K562 treated with DMSO at 1 percent for 24 hours (cell line): ENCODE results near the gene COG7. TPM values are rescaled to one million over a fixed set of nuclear protein-coding genes. Genes with fewer than 3 reads are reported as not detected.

Source experiments
- total RNA-seq: library from RNA; unstranded; fragments of 300-600 nt; gene quantifications from 2 replicates; pipeline ENCODE4 v1.2.3, GENCODE V29; 2022; ENCODE audit warnings: low read depth; ENCODE audit not compliant: insufficient read depth

The COG7 gene
- total RNA-seq: 10.7 and 12.9 TPM in 2 replicates

DNA sequence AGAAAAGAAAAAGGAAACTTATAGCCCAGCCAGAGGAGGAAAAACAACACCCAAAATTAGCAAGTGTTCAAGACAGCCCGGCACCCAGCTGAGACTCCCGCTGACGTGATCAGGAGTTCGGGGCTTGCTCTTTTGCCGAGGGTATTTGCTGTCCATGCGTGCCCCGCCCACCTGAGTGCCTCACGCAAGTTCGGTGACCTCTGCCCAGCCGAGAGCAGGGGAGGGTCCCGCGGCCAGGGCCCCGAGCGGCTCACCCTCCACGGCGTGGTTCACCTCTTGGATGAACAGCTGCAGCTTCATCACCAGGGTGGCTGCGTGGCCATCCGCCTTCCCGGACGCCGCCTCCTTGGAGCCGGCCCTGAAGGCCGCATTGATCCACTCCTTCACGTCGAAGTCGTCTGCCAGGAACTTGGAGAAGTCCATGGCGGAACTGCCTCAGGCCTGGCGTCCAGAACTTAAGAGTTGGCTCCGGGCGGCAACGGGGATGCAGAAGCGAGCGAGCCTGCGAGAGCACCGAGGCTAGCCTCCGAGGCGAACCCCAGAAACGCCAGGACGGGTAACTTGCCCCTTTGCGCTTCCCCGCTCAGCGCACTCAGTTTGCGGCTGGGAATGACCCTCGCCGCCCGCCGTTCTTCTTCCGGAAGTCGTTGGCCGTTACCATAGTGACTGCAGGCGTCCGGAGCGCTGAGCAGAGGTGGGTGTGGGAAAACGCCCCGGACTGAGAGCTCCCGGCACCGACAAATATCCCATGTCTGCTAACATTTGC, at the start of gene COG7:
Gene COG7 (minus strand): TSS at position 618 of the 766 bp plus-strand sequence. CDS start 195 bp downstream, at position 423.

Other genes starting within 250 kb of the COG7 start
- not detected in 2 replicates for gene SCNN1B, start 150.9 kb downstream of the COG7 start, total RNA-seq
- gene GGA2, start 57.3 kb upstream of the COG7 start, total RNA-seq: 47.6 and 52.5 TPM in 2 replicates
- gene EARS2, start 104.2 kb upstream of the COG7 start, total RNA-seq: 8.0 and 9.5 TPM in 2 replicates
- 78.6 and 81.8 TPM in 2 replicates for gene UBFD1, start 104.5 kb upstream of the COG7 start, total RNA-seq
- 156 and 157 TPM in 2 replicates for gene NDUFAB1, start 143.1 kb upstream of the COG7 start, total RNA-seq
- gene PALB2, start 188.1 kb upstream of the COG7 start, total RNA-seq: 8.4 and 9.2 TPM in 2 replicates
- 50.9 and 59.0 TPM in 2 replicates for gene DCTN5, start 188.3 kb upstream of the COG7 start, total RNA-seq
- 152 and 156 TPM in 2 replicates for gene PLK1, start 225.7 kb upstream of the COG7 start, total RNA-seq